H1 (cell line): ENCODE results near the gene ABCF3. TPM values are rescaled to one million over a fixed set of nuclear protein-coding genes. Genes with fewer than 3 reads are reported as not detected.

Source experiments
- CHD1 ChIP-seq: IDR thresholded peaks from 2 replicates; pipeline ENCODE4 v1.6.1; 2012; ENCODE audit warnings: low read depth, low read length, improper control_type of control experiment
- polyA plus RNA-seq, 7 experiments: library from polyadenylated mRNA; depleted of rRNA in 3 of 7; stranded (reverse) in 5 of 7; unstranded in 2 of 7; fragments of >200 nt in 5 of 7; fragments of 200-250 nt in 2 of 7; gene quantifications; 1 replicate in 5 of 7; 2 replicates in 1 of 7; 4 replicates in 1 of 7; pipeline versions ENCODE4 v1.2.1 to v1.2.3, GENCODE V29; 2011 to 2013; ENCODE audit warnings: missing spikeins in 2 of 7, mixed read lengths in 2 of 7
- total RNA-seq: library from RNA; stranded (reverse); fragmentation: NEBNext Ultra II Directional; extraction: Animal tissue kit (Norgen Biotek cat#: 25700); gene quantifications from 2 replicates; pipeline ENCODE4 v1.2.1, GENCODE V29; 2021

Gene ABCF3
- total and polyA plus RNA-seq, 2 of the 8 experiments (the other 6 are each of a cell fraction or from before 2014, with no cell fraction given): 51.6 to 57.8 TPM

- TF ChIP-seq CHD1: no peak
Measured at GRCh38 chr3:184175506-184175905, 10.5 kb upstream of the ABCF3 start (continued).
